ENCODE results near the gene SH3RF1.
"Not testable (repeated sequence)": the region's sequence is repeated elsewhere in the genome, so short reads cannot be mapped to it uniquely, and the experiment has no call there.

The SH3RF1 gene

GRCh38 chr4:169200361-169201030, 70.3 kb downstream of the SH3RF1 start:
- Histone ChIP-seq H3K4me2 (no peak overlapping the region), H2AFZ (ENCODE audit: low read depth) (no peak overlapping the region), H3K4me3 (IDR thresholded peaks at IDR 0.05; ENCODE audit: insufficient read depth, low read depth, low read length) (no peak overlapping the region), H3K79me2 (ENCODE audit: insufficient read depth, low read depth) (no peaks in the 10 kb centered on the region), H3K27me3 (ENCODE audit: insufficient read depth, low read depth) (no peaks in the 10 kb centered on the region), H3K9ac (no peak overlapping the region), H3K4me1 (ENCODE audit: low read depth, poor library complexity, severe bottlenecking) (no peaks in the 10 kb centered on the region), H3K27ac (no peak overlapping the region), H3K36me3 (ENCODE audit: insufficient read depth) (no peaks in the 10 kb centered on the region), H4K20me1 (ENCODE audit: insufficient read depth) (no peaks in the 10 kb centered on the region)
- TF ChIP-seq CTCF (conservative IDR thresholded peaks at IDR 0.05; ENCODE audit: low read depth, low read length) = no peak

- TF ChIP-seq CTCF (conservative IDR thresholded peaks at IDR 0.05; ENCODE audit: low read depth, low read length) = no peak
- no peak overlapping the region for H3K4me2 ChIP-seq
Measured at GRCh38 chr4:169199184-169199583, 71.6 kb downstream of the SH3RF1 start.

GRCh38 chr4:169198167-169198566, 72.6 kb downstream of the SH3RF1 start:
- H3K9ac ChIP-seq = no peak overlapping the region
- no peak for TF ChIP-seq CTCF (conservative IDR thresholded peaks at IDR 0.05; ENCODE audit: low read depth, low read length)
- H2AFZ ChIP-seq (ENCODE audit: low read depth) = no peak overlapping the region
- no peaks in the 10 kb centered on the region for H3K27me3 ChIP-seq (ENCODE audit: insufficient read depth, low read depth)
- H3K4me3 ChIP-seq (IDR thresholded peaks at IDR 0.05; ENCODE audit: insufficient read depth, low read depth, low read length) = no peak overlapping the region
- H3K36me3 ChIP-seq (ENCODE audit: insufficient read depth) = no peaks in the 10 kb centered on the region
- H3K27ac ChIP-seq = no peak overlapping the region
- H3K4me2 ChIP-seq = no peak overlapping the region
- no peaks in the 10 kb centered on the region for H4K20me1 ChIP-seq (ENCODE audit: insufficient read depth)
- no peaks in the 10 kb centered on the region for H3K79me2 ChIP-seq (ENCODE audit: insufficient read depth, low read depth)
- H3K4me1 ChIP-seq (ENCODE audit: low read depth, poor library complexity, severe bottlenecking) = no peaks in the 10 kb centered on the region

More at GRCh38 chr4:169199184-169199583, 71.6 kb downstream of the SH3RF1 start:
- H2AFZ ChIP-seq (ENCODE audit: low read depth) = no peak overlapping the region
- no peak overlapping the region for H3K9ac ChIP-seq
- no peak overlapping the region for H3K4me3 ChIP-seq (IDR thresholded peaks at IDR 0.05; ENCODE audit: insufficient read depth, low read depth, low read length)
- no peaks in the 10 kb centered on the region for H4K20me1 ChIP-seq (ENCODE audit: insufficient read depth)
- no peaks in the 10 kb centered on the region for H3K79me2 ChIP-seq (ENCODE audit: insufficient read depth, low read depth)
- no peaks in the 10 kb centered on the region for H3K36me3 ChIP-seq (ENCODE audit: insufficient read depth)
- H3K4me1 ChIP-seq (ENCODE audit: low read depth, poor library complexity, severe bottlenecking) = no peaks in the 10 kb centered on the region
- no peak overlapping the region for H3K27ac ChIP-seq
- no peaks in the 10 kb centered on the region for H3K27me3 ChIP-seq (ENCODE audit: insufficient read depth, low read depth)

GRCh38 chr4:169197206-169197605, 73.5 kb downstream of the SH3RF1 start:
- H3K27ac ChIP-seq; H3K79me2 ChIP-seq (ENCODE audit: insufficient read depth, low read depth); H4K20me1 ChIP-seq (ENCODE audit: insufficient read depth): not testable (repeated sequence)

GRCh38 chr4:169195032-169195431, 75.7 kb downstream of the SH3RF1 start:
- Histone ChIP-seq H3K9ac (no peak overlapping the region), H3K36me3 (ENCODE audit: insufficient read depth) (no peaks in the 10 kb centered on the region), H3K4me1 (ENCODE audit: low read depth, poor library complexity, severe bottlenecking) (no peaks in the 10 kb centered on the region), H3K4me2 (no peak overlapping the region), H2AFZ (ENCODE audit: low read depth) (no peak overlapping the region), H3K27me3 (ENCODE audit: insufficient read depth, low read depth) (no peaks in the 10 kb centered on the region), H3K4me3 (IDR thresholded peaks at IDR 0.05; ENCODE audit: insufficient read depth, low read depth, low read length) (no peak overlapping the region), H4K20me1 (ENCODE audit: insufficient read depth) (no peaks in the 10 kb centered on the region), H3K79me2 (ENCODE audit: insufficient read depth, low read depth) (no peaks in the 10 kb centered on the region), H3K27ac (no peak overlapping the region)
- no peak for TF ChIP-seq CTCF (conservative IDR thresholded peaks at IDR 0.05; ENCODE audit: low read depth, low read length)

More at GRCh38 chr4:169197206-169197605, 73.5 kb downstream of the SH3RF1 start:
- H3K9ac ChIP-seq; H3K36me3 ChIP-seq (ENCODE audit: insufficient read depth); H3K4me1 ChIP-seq (ENCODE audit: low read depth, poor library complexity, severe bottlenecking); H3K27me3 ChIP-seq (ENCODE audit: insufficient read depth, low read depth); H3K4me2 ChIP-seq; H2AFZ ChIP-seq (ENCODE audit: low read depth); H3K4me3 ChIP-seq (IDR thresholded peaks at IDR 0.05; ENCODE audit: insufficient read depth, low read depth, low read length): not testable (repeated sequence)

- H3K27me3 ChIP-seq (ENCODE audit: insufficient read depth, low read depth); H2AFZ ChIP-seq (ENCODE audit: low read depth); H3K4me3 ChIP-seq (IDR thresholded peaks at IDR 0.05; ENCODE audit: insufficient read depth, low read depth, low read length); H3K9ac ChIP-seq; H3K36me3 ChIP-seq (ENCODE audit: insufficient read depth); H3K4me2 ChIP-seq; H4K20me1 ChIP-seq (ENCODE audit: insufficient read depth); H3K79me2 ChIP-seq (ENCODE audit: insufficient read depth, low read depth); H3K27ac ChIP-seq: not testable (repeated sequence)
- H3K4me1 ChIP-seq (ENCODE audit: low read depth, poor library complexity, severe bottlenecking) = peaks cover 20% of the 10 kb centered on the region
Measured at GRCh38 chr4:169189968-169190367, 80.8 kb downstream of the SH3RF1 start.
